Progenitor cell of endocrine pancreas (in vitro differentiated cells): Measurements from ENCODE around the gene GRIN2A. TPM values are rescaled to one million over a fixed set of nuclear protein-coding genes. Genes with fewer than 3 reads are reported as not detected.

Source experiments
- DNase-seq: peaks from one replicate; pipeline ENCODE4 v3.0.0; 2021; ENCODE audit warnings: low spot score; ENCODE audit not compliant: unreplicated experiment
- H3K27ac Mint-ChIP-seq: 2 replicates; pipeline ENCODE4 v1.8.0; 2021; ENCODE audit warnings: mild to moderate bottlenecking, moderate library complexity, mixed read lengths
- H3K27me3 Mint-ChIP-seq: 2 replicates; pipeline ENCODE4 v1.8.0; 2021; ENCODE audit warnings: mixed read lengths
- H3K36me3 Mint-ChIP-seq: 2 replicates; pipeline ENCODE4 v1.8.0; 2022; ENCODE audit warnings: mixed read lengths; ENCODE audit not compliant: insufficient read depth
- H3K4me1 Mint-ChIP-seq: 2 replicates; pipeline ENCODE4 v1.8.0; 2021; ENCODE audit warnings: low read depth, mixed read lengths
- H3K4me3 Mint-ChIP-seq: 2 replicates; pipeline ENCODE4 v1.8.0; 2021; ENCODE audit warnings: low read depth, mild to moderate bottlenecking, moderate library complexity, mixed read lengths
- H3K9me3 Mint-ChIP-seq: 2 replicates; pipeline ENCODE4 v1.8.0; 2021; ENCODE audit warnings: low read depth, mixed read lengths
- CTCF ChIP-seq: fragments of 200-600 bp; sonication (generic); IDR thresholded peaks from one replicate; pipeline ENCODE4 v1.5.0; 2021; ENCODE audit warnings: antibody characterized with exemption, mild to moderate bottlenecking; ENCODE audit not compliant: unreplicated experiment
- total RNA-seq: library from RNA; stranded (reverse); gene quantifications from 2 replicates; pipeline ENCODE4 v1.2.1, GENCODE V29; 2021

GRIN2A gene
- total RNA-seq, 1 donor from 2014 or later = 1.7 TPM

- H3K36me3 Mint-ChIP-seq = no peaks in the 10 kb centered on the region
- no peaks in the 10 kb centered on the region for H3K9me3 Mint-ChIP-seq
- TF ChIP-seq CTCF = no peak
- H3K27ac Mint-ChIP-seq = no peak overlapping the region
- H3K4me3 Mint-ChIP-seq = no peak overlapping the region
- peaks cover 5% of the 10 kb centered on the region for H3K4me1 Mint-ChIP-seq
- H3K27me3 Mint-ChIP-seq = peaks cover 37% of the 10 kb centered on the region
- DNase-seq = no peak
These were observed 55.5 kb downstream of the GRIN2A start for GRCh38 chr16:10126686-10127085.

GRCh38 chr16:10123141-10123540 is 59.1 kb downstream of the GRIN2A start:
- H3K27ac Mint-ChIP-seq = no peak overlapping the region
- no peak for TF ChIP-seq CTCF
- H3K4me1 Mint-ChIP-seq = peaks cover 9% of the 10 kb centered on the region
- no peak for DNase-seq
- no peaks in the 10 kb centered on the region for H3K36me3 Mint-ChIP-seq
- peaks cover 40% of the 10 kb centered on the region for H3K27me3 Mint-ChIP-seq
- H3K4me3 Mint-ChIP-seq = no peak overlapping the region
- no peaks in the 10 kb centered on the region for H3K9me3 Mint-ChIP-seq

GRCh38 chr16:10122546-10122945 is 59.7 kb downstream of the GRIN2A start:
- peaks cover 9% of the 10 kb centered on the region for H3K4me1 Mint-ChIP-seq
- peak; percentile 59 for TF ChIP-seq CTCF
- H3K9me3 Mint-ChIP-seq = no peaks in the 10 kb centered on the region
- no peaks in the 10 kb centered on the region for H3K36me3 Mint-ChIP-seq
- H3K4me3 Mint-ChIP-seq = no peak overlapping the region
- H3K27ac Mint-ChIP-seq = no peak overlapping the region
- no peak for DNase-seq
- H3K27me3 Mint-ChIP-seq = peaks cover 40% of the 10 kb centered on the region

GRCh38 chr16:10121897-10122425 is 60.3 kb downstream of the GRIN2A start:
- no peak for TF ChIP-seq CTCF
- H3K4me1 Mint-ChIP-seq = peaks cover 9% of the 10 kb centered on the region
- H3K27ac Mint-ChIP-seq = peak overlapping the region; percentile 73
- DNase-seq = no peak
- no peak overlapping the region for H3K4me3 Mint-ChIP-seq
- no peaks in the 10 kb centered on the region for H3K36me3 Mint-ChIP-seq
- no peaks in the 10 kb centered on the region for H3K9me3 Mint-ChIP-seq
- H3K27me3 Mint-ChIP-seq = peaks cover 45% of the 10 kb centered on the region

- DNase-seq = no peak
- Mint-ChIP-seq H3K27ac (peak overlapping the region; percentile 73), H3K9me3 (no peaks in the 10 kb centered on the region), H3K4me3 (no peak overlapping the region), H3K36me3 (no peaks in the 10 kb centered on the region), H3K4me1 (peaks cover 9% of the 10 kb centered on the region), H3K27me3 (peaks cover 45% of the 10 kb centered on the region)
- no peak for TF ChIP-seq CTCF
These were observed 60.7 kb downstream of the GRIN2A start for GRCh38 chr16:10121491-10121890.
